ENCODE data around the gene GPD1.

Gene GPD1

DNA sequence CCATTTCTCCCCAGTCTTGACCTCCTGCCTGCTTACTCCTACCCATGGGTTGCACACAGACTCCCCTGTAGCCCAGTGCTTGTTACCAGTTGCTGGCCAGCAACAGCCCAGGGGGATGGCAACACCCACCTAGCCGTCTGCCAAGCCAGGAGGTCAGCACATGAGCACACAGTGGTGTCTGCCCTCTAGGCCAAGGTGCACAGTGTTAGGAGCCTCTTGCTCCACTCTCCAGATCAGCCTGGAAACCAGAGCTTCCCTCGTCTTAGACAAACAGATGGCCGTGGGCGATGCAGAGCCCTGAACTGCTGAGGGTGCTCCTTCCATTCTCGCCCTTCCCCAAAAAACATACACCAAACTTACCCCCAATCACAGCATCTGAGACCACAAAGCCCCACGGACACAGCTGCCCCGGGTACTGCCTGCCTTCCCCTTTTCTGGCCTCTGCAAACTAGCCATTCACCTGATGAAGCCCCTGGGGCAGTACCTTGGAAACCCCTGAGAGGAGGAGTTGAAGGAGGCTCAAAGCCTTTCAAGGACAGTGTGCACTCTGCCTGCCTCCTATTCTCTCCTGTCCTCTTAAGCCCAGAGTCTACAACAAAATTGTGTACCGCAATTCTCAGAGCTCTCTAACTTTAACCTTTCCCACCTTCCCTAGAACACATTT, 1.0 kb upstream of the GPD1 start:
- DNase-seq, result no peak

GRCh38 chr12:50103351-50103750, 457 bp upstream of the GPD1 start:
- no peak for DNase-seq

DNA sequence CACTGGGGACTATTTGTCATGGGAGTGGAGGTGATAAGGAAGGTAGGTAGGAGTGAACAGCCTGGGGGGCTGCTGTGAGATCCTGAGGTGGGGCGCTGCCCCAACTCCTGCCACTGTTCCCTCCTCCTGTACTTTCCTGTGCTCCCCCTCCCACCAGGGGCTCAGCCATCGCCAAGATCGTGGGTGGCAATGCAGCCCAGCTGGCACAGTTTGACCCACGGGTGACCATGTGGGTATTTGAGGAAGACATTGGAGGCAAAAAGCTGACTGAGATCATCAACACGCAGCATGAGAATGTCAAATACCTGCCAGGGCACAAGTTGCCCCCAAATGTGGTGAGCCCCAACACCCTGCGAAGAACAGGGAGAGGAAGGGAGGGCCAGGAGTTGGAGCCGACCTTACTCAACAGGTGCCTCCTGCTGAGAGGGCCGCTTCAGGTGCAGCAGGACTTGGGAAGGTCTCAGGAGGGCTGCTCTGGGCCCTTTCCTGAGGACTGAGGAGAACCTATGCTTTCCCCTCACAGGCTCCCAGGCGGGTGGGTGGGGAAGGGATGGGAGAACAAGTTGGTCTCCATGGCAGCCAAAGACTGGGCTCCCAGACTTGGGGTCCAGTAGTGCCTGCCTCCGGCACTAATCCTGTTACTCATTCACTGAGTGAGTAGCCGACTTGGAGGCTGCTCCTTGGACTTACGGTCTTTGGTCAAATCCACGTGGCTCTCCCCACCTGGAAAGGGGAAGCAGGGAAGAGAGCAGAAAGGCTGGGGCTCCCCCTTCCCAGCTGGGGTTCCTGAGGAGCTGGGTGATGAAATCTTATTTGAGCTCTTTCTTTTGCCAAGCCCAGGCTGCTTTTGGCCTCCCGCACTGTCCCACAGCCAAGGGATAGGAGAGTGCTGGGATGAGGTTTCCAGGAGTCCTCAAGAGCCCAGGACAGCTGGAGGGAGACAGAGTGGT, 884 bp downstream of the GPD1 start:
- no peak for DNase-seq

GRCh38 chr12:50105913-50106450, 2.2 kb downstream of the GPD1 start:
- DNase-seq, result no peak

GRCh38 chr12:50106907-50107306, 3.1 kb downstream of the GPD1 start:
- DNase-seq, result no peak

DNA sequence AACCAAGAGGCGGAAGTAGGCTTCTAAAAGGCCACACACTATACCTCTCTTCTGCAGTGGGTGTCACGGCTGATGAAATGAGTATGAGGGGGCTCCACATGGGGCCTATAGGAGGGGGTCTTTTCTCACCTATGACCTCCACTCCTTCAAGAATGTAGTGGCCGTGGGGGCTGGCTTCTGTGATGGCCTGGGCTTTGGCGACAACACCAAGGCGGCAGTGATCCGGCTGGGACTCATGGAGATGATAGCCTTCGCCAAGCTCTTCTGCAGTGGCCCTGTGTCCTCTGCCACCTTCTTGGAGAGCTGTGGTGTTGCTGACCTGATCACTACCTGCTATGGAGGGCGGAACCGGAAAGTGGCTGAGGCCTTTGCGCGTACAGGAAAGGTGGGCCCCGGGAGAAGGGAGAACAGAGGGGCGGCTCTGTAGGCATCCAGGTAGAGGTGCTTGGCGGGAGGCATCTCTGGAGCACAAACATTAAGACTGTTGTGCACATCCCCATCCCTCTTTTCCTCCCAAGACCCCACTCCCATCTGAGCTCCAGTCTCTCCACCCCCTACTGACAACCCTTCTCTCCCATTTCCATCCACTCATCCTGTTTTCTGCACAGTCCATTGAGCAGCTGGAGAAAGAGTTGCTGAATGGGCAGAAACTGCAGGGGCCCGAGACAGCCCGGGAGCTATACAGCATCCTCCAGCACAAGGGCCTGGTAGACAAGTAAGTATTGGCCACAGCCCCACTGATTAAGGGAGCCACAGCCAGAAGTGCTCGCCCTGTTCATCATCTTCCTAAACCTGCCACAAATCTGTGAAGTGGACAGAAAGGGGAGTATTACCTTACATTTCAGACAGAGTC, 3.8 kb downstream of the GPD1 start:
- no peak for DNase-seq

- DNase-seq, result no peak
These were observed 5.5 kb downstream of the GPD1 start for GRCh38 chr12:50109319-50109718.

GRCh38 chr12:50110127-50110761, 6.4 kb downstream of the GPD1 start:
- DNase-seq, result no peak

DNA sequence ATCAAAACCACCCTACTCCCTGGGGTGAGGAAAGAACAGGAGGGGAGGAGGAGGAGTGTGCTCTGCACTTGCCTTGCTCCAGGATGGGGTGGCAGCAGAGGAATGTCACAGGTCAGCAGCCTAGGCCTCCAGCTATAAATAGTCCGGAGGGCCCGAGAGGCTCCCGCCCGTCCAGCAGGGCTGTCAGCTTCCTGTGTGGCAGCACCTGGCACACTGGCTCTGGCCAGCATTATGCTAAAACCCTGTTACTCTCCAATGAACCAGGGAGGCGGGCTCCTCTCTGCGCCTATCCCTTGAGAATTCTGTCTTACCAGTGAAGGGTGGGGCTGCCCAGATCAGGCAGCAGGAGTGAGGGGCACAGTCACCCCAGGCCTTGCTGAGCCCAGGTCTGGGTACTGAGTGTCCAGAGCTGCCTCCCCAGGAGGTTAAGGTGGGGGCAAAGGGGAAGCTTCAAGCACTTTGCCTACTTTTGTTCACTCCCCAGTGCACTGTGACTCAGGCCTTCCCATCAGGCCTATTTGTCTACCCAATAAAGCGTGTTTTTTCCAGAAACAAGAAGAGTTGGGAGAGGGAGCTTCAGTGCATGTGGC, 7.0 kb downstream of the GPD1 start:
- DNase-seq, result no peak

GRCh38 chr12:50111395-50111692, 7.5 kb downstream of the GPD1 start:
- no peak for DNase-seq

DNA sequence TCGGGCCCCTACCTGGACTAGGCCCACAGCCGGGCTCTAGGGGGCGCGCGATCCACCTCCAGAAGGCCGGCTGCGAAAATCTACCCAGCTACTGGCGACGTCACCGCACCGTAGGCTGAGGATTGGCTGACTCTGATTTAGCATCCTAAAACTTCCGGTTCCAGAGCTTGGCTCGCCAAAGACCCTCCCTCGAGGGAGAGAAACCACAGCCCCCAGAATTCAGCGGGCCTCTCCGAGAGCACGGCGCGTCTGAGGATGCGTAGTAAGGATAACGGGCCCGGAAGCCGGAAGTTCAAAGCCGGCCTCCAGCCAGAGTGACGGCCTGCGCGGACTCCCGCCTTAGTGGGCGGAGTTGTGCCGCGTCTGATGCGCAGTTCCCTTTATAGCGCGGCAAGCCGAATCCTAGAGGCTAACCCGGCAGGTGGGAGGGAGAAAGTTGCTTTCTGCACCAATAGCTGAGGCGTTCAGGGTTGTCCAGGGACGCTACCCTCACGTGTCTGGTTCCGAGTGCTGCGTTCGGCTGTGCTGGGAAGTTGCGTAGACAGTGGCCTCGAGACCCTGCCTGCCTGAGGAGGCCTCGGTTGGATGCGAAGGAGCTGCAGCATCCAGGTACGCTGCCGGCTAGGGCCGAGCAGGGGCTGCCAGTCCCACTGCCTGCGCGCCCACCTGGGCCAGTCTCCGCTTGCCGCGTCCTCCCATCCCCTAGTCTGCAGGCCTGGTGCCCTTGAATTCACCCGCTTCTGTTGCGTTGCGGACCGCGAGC, 8.1 kb downstream of the GPD1 start, which contains the start of gene COX14:
COX14 (plus strand) TSS at position 544 of the 763 bp plus-strand sequence. CDS start 7,808 bp downstream, outside the sequence.
- peak; percentile 98 to 100 for DNase-seq

DNA sequence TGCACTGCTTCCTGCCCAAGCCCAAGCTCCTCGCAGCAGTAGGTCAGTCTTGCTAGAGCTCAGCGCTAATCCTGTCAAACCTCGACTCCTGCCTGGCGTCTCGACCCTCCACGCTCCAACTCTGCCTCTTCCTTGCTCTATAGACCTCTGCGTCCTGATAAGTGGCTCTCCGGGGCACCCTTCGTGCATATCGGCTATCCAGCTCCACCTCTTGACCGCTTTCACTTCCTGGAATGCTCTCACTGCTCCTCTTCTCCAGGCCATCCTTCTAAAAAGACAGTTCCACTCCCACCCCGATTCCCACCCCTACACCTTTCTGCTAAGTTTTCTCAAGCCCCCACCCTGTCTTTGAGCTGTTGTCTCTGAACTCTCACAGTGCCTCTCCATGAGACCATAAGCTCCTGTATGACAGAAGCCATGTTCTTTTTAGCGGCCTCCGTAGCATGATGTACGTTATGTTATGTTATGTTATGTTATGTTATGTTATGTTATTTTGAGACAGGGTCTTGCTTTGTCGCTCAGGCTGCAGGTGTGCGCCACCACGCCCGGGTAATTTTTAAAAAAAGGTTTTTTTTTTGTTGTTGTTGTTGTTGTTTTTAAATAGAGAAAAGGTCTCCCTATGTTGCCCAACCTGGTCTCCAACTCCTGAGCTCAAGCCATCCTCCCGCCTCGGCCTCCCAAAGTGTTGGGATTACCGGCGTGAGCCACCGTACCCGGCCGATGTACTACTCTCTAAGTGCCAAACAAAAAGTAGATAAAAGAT, 8.8 kb downstream of the GPD1 start:
- DNase-seq, result peak; percentile 23 to 34

DNA sequence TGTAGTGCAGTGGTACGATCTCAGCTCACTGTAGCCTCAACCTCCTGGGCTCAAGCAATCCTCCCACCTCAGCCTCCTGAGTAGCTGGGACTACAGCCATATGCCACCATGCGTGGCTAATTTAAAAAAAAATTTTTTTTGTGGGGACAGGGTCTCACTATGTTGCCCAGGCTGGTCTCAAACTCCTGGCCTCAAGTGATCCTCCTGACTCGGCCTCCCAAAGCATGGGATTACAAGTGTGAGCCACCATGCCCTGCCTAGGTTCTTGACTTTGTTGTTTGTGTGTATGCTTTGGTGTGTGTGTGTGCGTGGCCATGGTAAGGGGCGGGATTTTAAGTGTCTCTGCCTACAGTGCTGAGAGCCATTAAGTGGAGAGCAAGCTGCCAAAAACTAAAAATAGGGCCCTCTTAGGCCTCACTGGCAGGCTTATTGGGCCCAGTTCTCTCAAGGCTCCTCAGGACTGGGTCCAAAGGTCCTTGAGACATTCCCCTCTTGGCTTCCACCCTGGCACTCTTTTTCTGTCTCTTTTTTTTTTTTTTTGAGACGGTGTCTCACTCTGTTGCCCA, 13.3 kb downstream of the GPD1 start:
- no peak for DNase-seq

- no peak for DNase-seq
These were observed 15.6 kb downstream of the GPD1 start for GRCh38 chr12:50119387-50119786.

- no peak for DNase-seq
These were observed 16.7 kb downstream of the GPD1 start for GRCh38 chr12:50120521-50120920.

DNA sequence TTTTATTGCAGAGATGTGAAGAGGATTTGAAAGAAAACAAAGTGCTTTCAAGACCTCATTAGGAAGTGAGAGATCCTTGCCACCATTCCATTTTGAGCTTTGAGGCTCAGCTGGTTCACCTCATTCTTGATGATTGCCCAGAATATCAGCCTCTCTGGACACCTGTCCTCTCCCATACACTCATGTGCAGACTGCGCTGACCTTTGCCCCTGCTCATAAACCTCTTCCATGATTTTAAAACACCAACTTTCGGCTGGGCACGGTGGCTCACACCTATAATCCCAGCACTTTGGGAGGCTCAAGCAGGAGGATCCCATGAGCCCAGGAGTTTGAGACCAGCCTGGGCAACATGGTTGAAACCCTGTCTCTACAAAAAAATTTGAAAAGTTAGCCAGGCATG, 17.1 kb downstream of the GPD1 start:
- DNase-seq, result no peak

DNA sequence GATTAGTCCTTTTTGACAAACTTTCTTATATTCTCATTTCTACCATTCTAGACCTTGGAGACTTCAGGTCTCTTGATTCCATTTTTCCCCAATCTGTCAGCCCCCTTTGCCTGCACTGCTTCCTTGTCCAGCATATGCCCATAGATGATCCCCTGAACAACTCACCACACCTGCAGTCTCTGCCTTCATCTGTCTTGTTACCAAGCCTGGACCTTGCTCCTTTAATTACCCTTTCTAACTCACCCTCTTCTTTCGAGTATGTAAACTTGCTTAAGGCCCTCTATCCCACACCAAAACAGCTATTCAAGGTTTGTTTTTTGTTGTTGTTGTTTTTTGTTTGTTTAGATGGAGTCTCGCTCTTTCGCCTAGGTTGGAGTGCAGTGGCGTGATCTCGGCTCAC, 17.8 kb downstream of the GPD1 start:
- no peak for DNase-seq

- no peak for DNase-seq
These were observed 19.4 kb downstream of the GPD1 start for GRCh38 chr12:50123203-50123602.

- no peak for DNase-seq
These were observed 23.7 kb downstream of the GPD1 start for GRCh38 chr12:50127546-50127945.

GRCh38 chr12:50129290-50129689, 25.5 kb downstream of the GPD1 start:
- peak in 1 of 2 experiments; percentile 2 for DNase-seq
